Endodermal cell (in vitro differentiated cells): ENCODE results near the gene LENEP. TPM values are rescaled to one million over a fixed set of nuclear protein-coding genes. Genes with fewer than 3 reads are reported as not detected.

ENCODE experiments used
- DNase-seq: peaks from one replicate; pipeline ENCODE4 v3.0.0-alpha.2; 2017
- H3K27ac ChIP-seq: 2 replicates; pipeline ENCODE4 v1.5.1; 2013; ENCODE audit warnings: mild to moderate bottlenecking, low read depth, low read length, moderate library complexity
- H3K27me3 ChIP-seq: 2 replicates; pipeline ENCODE4 v1.6.1; 2013; ENCODE audit warnings: mild to moderate bottlenecking, low read length, moderate library complexity; ENCODE audit not compliant: insufficient read depth, control insufficient read depth, poor library complexity, severe bottlenecking
- H3K36me3 ChIP-seq: 2 replicates; pipeline ENCODE4 v1.7.0; 2013; ENCODE audit warnings: mild to moderate bottlenecking, low read length, moderate library complexity; ENCODE audit not compliant: control insufficient read depth, insufficient read depth
- H3K4me1 ChIP-seq: one replicate; pipeline ENCODE4 v1.7.0; 2013; ENCODE audit warnings: low read length; ENCODE audit not compliant: control insufficient read depth, insufficient read depth
- H3K4me3 ChIP-seq: 2 replicates; pipeline ENCODE4 v1.5.1; 2013; ENCODE audit warnings: mild to moderate bottlenecking, low read length, moderate library complexity
- H3K9ac ChIP-seq: 2 replicates; pipeline ENCODE4 v1.6.1; 2013; ENCODE audit warnings: mild to moderate bottlenecking, low read length, moderate library complexity; ENCODE audit not compliant: poor library complexity, severe bottlenecking; ENCODE audit errors: extremely low read depth
- H3K9me3 ChIP-seq: 2 replicates; pipeline ENCODE4 v1.6.1; 2013; ENCODE audit warnings: mild to moderate bottlenecking, low read length, moderate library complexity; ENCODE audit not compliant: control insufficient read depth
- H3K27ac Mint-ChIP-seq: 2 replicates; pipeline ENCODE4 v1.8.0; 2020; ENCODE audit warnings: mixed read lengths
- H3K27me3 Mint-ChIP-seq: 2 replicates; pipeline ENCODE4 v1.8.0; 2021; ENCODE audit warnings: mild to moderate bottlenecking, mixed read lengths; ENCODE audit not compliant: insufficient read depth
- H3K36me3 Mint-ChIP-seq: 2 replicates; pipeline ENCODE4 v1.8.0; 2020; ENCODE audit warnings: low read depth, mixed read lengths
- H3K4me1 Mint-ChIP-seq: 2 replicates; pipeline ENCODE4 v1.8.0; 2020; ENCODE audit warnings: mixed read lengths
- H3K4me3 Mint-ChIP-seq: 2 replicates; pipeline ENCODE4 v1.8.0; 2020; ENCODE audit warnings: mild to moderate bottlenecking, moderate library complexity, mixed read lengths
- H3K9me3 Mint-ChIP-seq: 2 replicates; pipeline ENCODE4 v1.8.0; 2020; ENCODE audit warnings: mild to moderate bottlenecking, mixed read lengths
- CTCF ChIP-seq: fragments of 200-600 bp; sonication (generic); conservative IDR thresholded peaks from 2 replicates; pipeline ENCODE4 v1.5.0; 2021; ENCODE audit warnings: antibody characterized with exemption, mild to moderate bottlenecking
- WGBS, 2 experiments: methylation state at CpG; one replicate each; pipeline versions ENCODE4 v1.1.5 to v1.1.7; 2013; ENCODE audit warnings: missing lambda C conversion rate in 2 of 2, mixed read lengths in 1 of 2; ENCODE audit not compliant: insufficient coverage in 1 of 2, insufficient read length in 1 of 2; 5-methylcytosine and 5-hydroxymethylcytosine counted together
- total RNA-seq, 2 donors: library from RNA; stranded (reverse); fragmentation: NEBNext Ultra II Directional in 1 of 2; extraction: Animal tissue kit (Norgen Biotek cat#: 25700) in 1 of 2; gene quantifications; 2 replicates in 1 of 2; 3 replicates in 1 of 2; pipeline ENCODE4 v1.2.1, GENCODE V29; 2021

LENEP gene
- total RNA-seq, 2 donors from 2014 or later: 2.0 TPM; not detected in 1

- Histone ChIP-seq H3K9ac (no peak overlapping the region), H3K4me3 (no peak overlapping the region), H3K4me1 (peaks cover 13% of the 10 kb centered on the region), H3K27ac (no peak overlapping the region), H3K36me3 (peaks cover 39% of the 10 kb centered on the region), H3K27me3 (no peaks in the 10 kb centered on the region), H3K9me3 (no peaks in the 10 kb centered on the region)
- Mint-ChIP-seq H3K27me3 (no peaks in the 10 kb centered on the region), H3K4me1 (peaks cover 45% of the 10 kb centered on the region), H3K4me3 (peak overlapping the region; percentile 77), H3K27ac (no peak overlapping the region), H3K9me3 (no peaks in the 10 kb centered on the region), H3K36me3 (peaks cover 23% of the 10 kb centered on the region)
- TF ChIP-seq CTCF: no peak
- DNase-seq: no peak
- 98 to 100% methylated on average over 1 to 7 of the region's 7 CpGs for WGBS, 2 experiments
These were observed 34.0 kb upstream of the LENEP start for GRCh38 chr1:154959426-154959780.

- peaks cover 33% of the 10 kb centered on the region for H3K36me3 Mint-ChIP-seq
- WGBS, 2 experiments: 75 to 82% methylated on average over 10 of the region's 10 CpGs
- peak overlapping the region; percentile 82 for H3K27ac Mint-ChIP-seq
- Histone ChIP-seq H3K27me3 (no peaks in the 10 kb centered on the region), H3K4me3 (peak overlapping the region; percentile 98), H3K9ac (peak overlapping the region; percentile 68), H3K9me3 (no peaks in the 10 kb centered on the region), H3K36me3 (peaks cover 49% of the 10 kb centered on the region), H3K4me1 (peaks cover 6% of the 10 kb centered on the region), H3K27ac (no peak overlapping the region)
- TF ChIP-seq CTCF: no peak
- DNase-seq: no peak
- peaks cover 35% of the 10 kb centered on the region for H3K4me1 Mint-ChIP-seq
- H3K4me3 Mint-ChIP-seq: peak overlapping the region; percentile 77
- no peaks in the 10 kb centered on the region for H3K27me3 Mint-ChIP-seq
- no peaks in the 10 kb centered on the region for H3K9me3 Mint-ChIP-seq
These were observed 32.8 kb upstream of the LENEP start for GRCh38 chr1:154960446-154961136.

GRCh38 chr1:154961207-154962155, 31.9 kb upstream of the LENEP start, which contains the start of gene PYGO2:
TSS of gene PYGO2 (minus strand) at chr1:154961782. CDS start at chr1:154961576, 206 bp downstream.
- Mint-ChIP-seq H3K9me3 (no peaks in the 10 kb centered on the region), H3K27me3 (no peaks in the 10 kb centered on the region), H3K4me3 (peak within 1 kb of the TSS; percentile 77), H3K4me1 (peaks cover 30% of the 10 kb centered on the region), H3K27ac (peak within 1 kb of the TSS; percentile 82), H3K36me3 (peaks cover 41% of the 10 kb centered on the region)
- TF ChIP-seq CTCF: peak; percentile 74
- H3K27ac ChIP-seq: peak within 1 kb of the TSS; percentile 93
- no peaks in the 10 kb centered on the region for H3K9me3 ChIP-seq
- whole genome bisulfite sequencing, 2 experiments: 1% methylated on average over 24 to 93 of the region's 93 CpGs
- peak within 1 kb of the TSS; percentile 68 for H3K9ac ChIP-seq
- no peaks in the 10 kb centered on the region for H3K27me3 ChIP-seq
- peaks cover 58% of the 10 kb centered on the region for H3K36me3 ChIP-seq
- H3K4me3 ChIP-seq: peak within 1 kb of the TSS; percentile 98
- peak; percentile 93 for DNase-seq
- H3K4me1 ChIP-seq: peaks cover 6% of the 10 kb centered on the region
